Glutamatergic neuron (in vitro differentiated cells): ENCODE results near the gene UCP2. TPM values are rescaled to one million over a fixed set of nuclear protein-coding genes. Genes with fewer than 3 reads are reported as not detected.

Experiments
- DNase-seq: peaks from one replicate; pipeline ENCODE4 v3.0.0; 2022
- H3K27ac Mint-ChIP-seq: one replicate; pipeline ENCODE4 v1.8.0; 2020; ENCODE audit warnings: mild to moderate bottlenecking, mixed read lengths, inconsistent platforms; ENCODE audit not compliant: unreplicated experiment
- H3K27me3 Mint-ChIP-seq: one replicate; pipeline ENCODE4 v1.8.0; 2020; ENCODE audit warnings: mild to moderate bottlenecking, moderate library complexity, mixed read lengths, inconsistent platforms; ENCODE audit not compliant: unreplicated experiment
- H3K36me3 Mint-ChIP-seq: one replicate; pipeline ENCODE4 v1.8.0; 2020; ENCODE audit warnings: mild to moderate bottlenecking, mixed read lengths, inconsistent platforms; ENCODE audit not compliant: unreplicated experiment
- H3K4me1 Mint-ChIP-seq: one replicate; pipeline ENCODE4 v1.8.0; 2020; ENCODE audit warnings: mild to moderate bottlenecking, low read depth, mixed read lengths, inconsistent platforms; ENCODE audit not compliant: unreplicated experiment
- H3K4me3 Mint-ChIP-seq: one replicate; pipeline ENCODE4 v1.8.0; 2020; ENCODE audit warnings: mild to moderate bottlenecking, mixed read lengths, inconsistent platforms; ENCODE audit not compliant: unreplicated experiment
- H3K9me3 Mint-ChIP-seq: one replicate; pipeline ENCODE4 v1.8.0; 2020; ENCODE audit warnings: mild to moderate bottlenecking, moderate library complexity, mixed read lengths, inconsistent platforms; ENCODE audit not compliant: unreplicated experiment
- CTCF ChIP-seq: fragments of 200-600 bp; sonication (generic); IDR thresholded peaks from one replicate; pipeline ENCODE4 v1.5.0; 2021; ENCODE audit not compliant: partially characterized antibody, unreplicated experiment
- total RNA-seq: library from RNA; stranded (reverse); fragmentation: NEBNext Ultra II Directional; extraction: Animal tissue kit (Norgen Biotek cat#: 25700); gene quantifications from one replicate; pipeline ENCODE4 v1.2.1, GENCODE V29; 2021; ENCODE audit not compliant: unreplicated experiment

UCP2 gene
- total RNA-seq, 1 donor from 2014 or later = 91.1 TPM

GRCh38 chr11:74023276-74023675 lies 40.6 kb upstream of the UCP2 start:
- Mint-ChIP-seq H3K9me3 (no peaks in the 10 kb centered on the region), H3K4me3 (no peak overlapping the region), H3K27me3 (no peaks in the 10 kb centered on the region), H3K4me1 (no peaks in the 10 kb centered on the region), H3K36me3 (no peaks in the 10 kb centered on the region), H3K27ac (no peak overlapping the region)
- no peak for TF ChIP-seq CTCF
- DNase-seq = no peak

GRCh38 chr11:74022546-74022945 lies 39.9 kb upstream of the UCP2 start:
- Mint-ChIP-seq H3K4me3 (no peak overlapping the region), H3K36me3 (no peaks in the 10 kb centered on the region), H3K27ac (no peak overlapping the region), H3K4me1 (no peaks in the 10 kb centered on the region), H3K27me3 (no peaks in the 10 kb centered on the region), H3K9me3 (no peaks in the 10 kb centered on the region)
- DNase-seq = no peak
- TF ChIP-seq CTCF = no peak

- H3K27me3 Mint-ChIP-seq = no peaks in the 10 kb centered on the region
- H3K4me3 Mint-ChIP-seq = no peak overlapping the region
- H3K4me1 Mint-ChIP-seq = no peaks in the 10 kb centered on the region
- TF ChIP-seq CTCF = no peak
- no peak for DNase-seq
- H3K27ac Mint-ChIP-seq = no peak overlapping the region
- peaks cover 2% of the 10 kb centered on the region for H3K36me3 Mint-ChIP-seq
- no peaks in the 10 kb centered on the region for H3K9me3 Mint-ChIP-seq
These were observed 39.4 kb upstream of the UCP2 start for GRCh38 chr11:74021998-74022397.

GRCh38 chr11:74020539-74020938 lies 37.9 kb upstream of the UCP2 start:
- H3K4me1 Mint-ChIP-seq = no peaks in the 10 kb centered on the region
- DNase-seq = no peak
- H3K4me3 Mint-ChIP-seq = no peak overlapping the region
- no peaks in the 10 kb centered on the region for H3K9me3 Mint-ChIP-seq
- peaks cover 1% of the 10 kb centered on the region for H3K27me3 Mint-ChIP-seq
- H3K27ac Mint-ChIP-seq = no peak overlapping the region
- no peak for TF ChIP-seq CTCF
- H3K36me3 Mint-ChIP-seq = peaks cover 7% of the 10 kb centered on the region

GRCh38 chr11:74019860-74020259 lies 37.2 kb upstream of the UCP2 start:
- DNase-seq = no peak
- Mint-ChIP-seq H3K36me3 (peaks cover 7% of the 10 kb centered on the region), H3K4me1 (no peaks in the 10 kb centered on the region)

More at GRCh38 chr11:74019860-74020259, 37.2 kb upstream of the UCP2 start:
- no peak overlapping the region for H3K27ac Mint-ChIP-seq
- H3K4me3 Mint-ChIP-seq = no peak overlapping the region
- peaks cover 1% of the 10 kb centered on the region for H3K27me3 Mint-ChIP-seq
- no peaks in the 10 kb centered on the region for H3K9me3 Mint-ChIP-seq
- no peak for TF ChIP-seq CTCF
